GM10847 (cell line): Measurements from ENCODE around the gene SLC47A1.

Experiments
- POLR2A ChIP-seq: IDR thresholded peaks from 2 replicates; pipeline ENCODE4 v1.6.1; 2011; ENCODE audit not compliant: insufficient read length; ENCODE audit errors: extremely low read depth

The SLC47A1 gene

GRCh38 chr17:19533718-19534561 is at the start of gene SLC47A1:
Gene SLC47A1 (plus strand): TSS chr17:19533854. CDS start chr17:19533940, 86 bp downstream.
- no peak for TF ChIP-seq POLR2A

GRCh38 chr17:19485800-19486340 is 47.8 kb upstream of the SLC47A1 start:
- no peak for TF ChIP-seq POLR2A

DNA sequence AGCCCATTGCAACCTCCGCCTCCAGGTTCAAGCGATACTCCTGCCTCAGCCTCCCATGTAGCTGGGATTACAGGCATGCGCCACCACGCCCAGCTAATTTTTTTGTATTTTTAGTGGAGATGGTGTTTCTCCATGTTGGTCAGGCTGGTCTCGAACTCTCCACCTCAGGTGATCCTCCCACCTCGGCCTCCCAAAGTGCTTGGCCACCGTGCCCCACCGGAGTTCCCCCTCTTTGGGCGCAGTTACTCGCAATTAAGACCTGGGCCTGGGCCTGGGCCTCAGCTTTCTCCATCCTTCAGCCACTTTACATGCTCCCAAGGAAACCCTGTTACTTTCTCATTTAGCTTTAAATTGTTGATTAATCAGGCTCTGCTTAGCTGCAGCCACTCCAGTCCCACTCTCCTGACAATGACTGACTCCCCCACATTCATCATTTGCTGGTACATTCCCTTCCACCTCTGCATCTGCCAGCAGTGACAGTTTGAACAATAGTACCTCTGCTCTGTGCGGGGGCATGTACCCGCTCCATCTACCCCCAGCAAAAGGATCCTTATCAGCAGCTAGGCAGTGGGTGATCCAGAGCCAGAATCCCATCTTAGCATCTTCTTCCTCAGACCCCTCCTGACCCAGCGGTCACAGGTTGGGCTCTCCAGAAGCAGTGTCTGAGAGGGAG is 47.2 kb upstream of the SLC47A1 start:
- TF ChIP-seq POLR2A, result no peak

DNA sequence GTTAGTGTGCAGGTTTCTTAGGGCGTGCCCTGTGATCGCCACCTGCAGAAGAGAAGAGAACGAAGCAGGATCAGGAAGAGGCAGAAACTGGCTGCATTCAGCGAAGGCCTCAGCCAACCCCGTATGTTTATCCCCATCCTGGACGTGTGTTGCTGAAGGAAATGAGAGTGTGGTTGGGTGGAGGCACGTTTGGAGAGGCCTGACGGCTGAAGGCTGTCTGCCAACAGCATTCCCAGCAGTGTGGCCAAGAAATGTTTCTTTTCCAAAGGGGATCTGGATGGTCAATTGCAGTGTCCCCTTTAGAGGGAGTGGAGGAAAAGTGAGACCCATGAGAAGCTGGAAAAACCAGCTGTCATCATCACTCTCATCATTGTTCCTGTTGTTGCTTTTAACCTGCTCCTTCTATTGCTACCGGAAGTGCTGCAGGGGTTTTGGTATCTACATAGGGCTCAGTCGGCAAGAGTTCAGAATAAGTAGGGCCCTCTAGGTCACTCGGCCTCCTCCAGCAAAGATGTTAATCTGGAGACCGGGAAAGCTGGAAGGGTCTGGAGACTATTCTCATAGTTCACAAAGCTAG is 46.5 kb upstream of the SLC47A1 start:
- no peak for TF ChIP-seq POLR2A

- no peak for TF ChIP-seq POLR2A
Measured at GRCh38 chr17:19492141-19492540, 41.5 kb upstream of the SLC47A1 start.

GRCh38 chr17:19494961-19495806 is 38.5 kb upstream of the SLC47A1 start:
- TF ChIP-seq POLR2A, result no peak

GRCh38 chr17:19495828-19496528 is 37.7 kb upstream of the SLC47A1 start:
- no peak for TF ChIP-seq POLR2A

- no peak for TF ChIP-seq POLR2A
Measured at GRCh38 chr17:19497624-19498023, 36.0 kb upstream of the SLC47A1 start.

DNA sequence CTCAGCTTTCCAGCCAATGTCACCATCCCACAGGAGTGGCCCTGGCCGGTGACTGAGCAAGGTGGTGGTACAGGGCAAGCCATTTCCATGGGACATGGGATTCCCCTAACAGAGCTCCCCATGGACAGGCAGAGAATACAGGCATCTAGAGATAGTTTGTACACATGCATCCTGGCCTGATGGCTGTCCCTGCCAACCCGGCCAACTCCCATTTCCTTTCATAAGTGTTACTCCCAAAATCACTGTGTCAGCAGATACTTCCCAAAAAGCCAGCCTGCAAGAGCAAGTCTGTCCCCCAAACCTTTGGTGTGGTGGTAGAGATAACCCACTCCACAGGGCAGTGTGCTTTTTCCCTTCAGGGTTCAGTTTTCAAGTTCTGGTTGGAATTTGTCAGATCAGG is 32.4 kb upstream of the SLC47A1 start:
- TF ChIP-seq POLR2A, result no peak

- TF ChIP-seq POLR2A, result no peak
Measured at GRCh38 chr17:19502517-19502916, 31.1 kb upstream of the SLC47A1 start.

DNA sequence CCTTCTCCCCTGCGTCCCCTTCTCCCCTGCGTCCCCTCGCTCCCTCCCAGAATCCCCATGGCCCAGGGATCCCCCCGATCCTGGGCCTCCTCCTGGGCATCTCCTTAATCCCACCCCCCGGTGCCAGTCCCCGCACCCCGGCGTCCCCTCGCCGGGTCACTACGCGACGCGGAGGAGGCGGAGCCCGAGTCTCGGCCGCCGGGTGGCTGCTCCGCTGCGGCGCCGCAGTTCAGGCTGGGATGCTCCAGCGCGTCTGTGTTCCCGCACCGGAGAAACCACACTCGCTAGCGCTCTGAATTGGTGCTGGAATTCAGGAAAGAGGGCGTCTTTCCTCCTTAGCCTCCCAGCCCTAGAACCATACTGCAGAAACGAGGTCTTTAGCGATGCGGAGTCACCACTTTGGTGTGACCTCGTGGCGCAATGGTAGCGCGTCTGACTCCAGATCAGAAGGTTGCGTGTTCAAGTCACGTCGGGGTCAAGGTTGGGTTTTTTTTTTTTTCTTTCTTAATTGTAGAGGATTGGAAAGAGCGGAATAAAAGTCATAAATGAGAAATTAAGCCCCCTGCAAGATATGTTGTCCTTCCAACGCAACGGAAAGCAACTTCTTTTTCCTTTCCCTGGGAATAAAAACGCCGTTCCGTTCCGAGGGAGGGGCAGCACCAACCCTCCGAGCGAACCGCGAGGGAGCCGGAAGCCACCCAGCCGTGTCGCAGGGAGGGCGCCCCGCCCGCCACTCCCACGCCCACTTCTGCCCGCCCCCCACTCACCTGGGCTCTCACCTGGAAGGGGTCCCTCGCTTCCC is 25.7 kb upstream of the SLC47A1 start:
- TF ChIP-seq POLR2A, result no peak

DNA sequence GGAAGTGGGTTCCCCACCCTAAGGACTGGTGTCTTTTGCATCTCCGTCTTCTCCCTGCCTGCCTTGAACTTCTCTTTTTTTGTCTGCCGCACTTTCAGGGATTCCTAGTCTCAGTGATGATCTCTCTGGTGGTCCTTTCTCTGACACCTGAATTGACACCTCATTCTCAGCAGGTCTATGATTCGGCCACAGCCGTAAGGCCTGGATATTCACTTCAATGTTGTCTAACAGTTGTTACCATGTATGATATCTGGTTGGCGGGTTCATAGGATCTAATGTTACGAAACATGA is 25.1 kb upstream of the SLC47A1 start:
- TF ChIP-seq POLR2A, result no peak

DNA sequence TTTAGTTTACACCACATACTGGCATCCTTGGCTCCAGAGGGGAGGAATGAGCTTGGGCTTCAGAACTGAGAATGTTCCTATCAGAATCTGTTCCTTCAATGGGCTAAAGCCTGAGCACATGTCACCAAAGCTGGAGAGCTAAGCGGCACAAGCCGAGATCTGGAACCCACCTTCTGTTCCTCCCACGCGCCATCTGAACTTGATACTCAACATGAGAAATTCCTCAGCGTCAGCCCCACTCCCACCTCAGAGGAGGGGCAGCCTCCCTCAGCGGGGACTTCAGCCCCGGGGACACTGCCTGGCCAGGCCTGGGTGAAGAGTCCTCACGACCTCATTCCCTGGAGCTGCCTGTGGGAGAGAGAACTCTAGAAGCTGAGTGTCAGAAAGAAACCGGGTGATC is 22.8 kb upstream of the SLC47A1 start:
- no peak for TF ChIP-seq POLR2A
